ES-I3 (cell line): ENCODE measurements around the gene TXNL4A.

Experiments
- H3K36me3 ChIP-seq: 2 replicates; pipeline ENCODE4 v1.6.1; 2013; ENCODE audit warnings: mild to moderate bottlenecking, low read length, control low read depth, moderate library complexity; ENCODE audit not compliant: insufficient read depth
- H3K4me1 ChIP-seq: 2 replicates; pipeline ENCODE4 v1.6.1; 2013; ENCODE audit warnings: mild to moderate bottlenecking, control low read depth, low read length; ENCODE audit not compliant: insufficient read depth
- H3K9ac ChIP-seq: 2 replicates; pipeline ENCODE4 v1.6.1; 2013; ENCODE audit warnings: low read depth, mild to moderate bottlenecking, low read length, moderate library complexity
- H3K9me3 ChIP-seq: 2 replicates; pipeline ENCODE4 v1.6.1; 2013; ENCODE audit warnings: mild to moderate bottlenecking, low read length, moderate library complexity; ENCODE audit not compliant: control insufficient read depth, insufficient read depth

Gene TXNL4A

GRCh38 chr18:79942786-79943607 lies 45.4 kb downstream of the TXNL4A start:
- Histone ChIP-seq H3K9me3 (no peaks in the 10 kb centered on the region), H3K4me1 (0 out of 2 replicates have a peak, but pooled peaks cover 5% of the 10 kb centered on the region), H3K36me3 (no peaks in the 10 kb centered on the region), H3K9ac (no peak overlapping the region)

GRCh38 chr18:79942211-79942610 lies 46.2 kb downstream of the TXNL4A start:
- H3K9me3 ChIP-seq: no peaks in the 10 kb centered on the region
- no peaks in the 10 kb centered on the region for H3K36me3 ChIP-seq
- 0 out of 2 replicates have a peak, but pooled peaks cover 5% of the 10 kb centered on the region for H3K4me1 ChIP-seq
- H3K9ac ChIP-seq: no peak overlapping the region

- H3K9me3 ChIP-seq: no peaks in the 10 kb centered on the region
- 0 out of 2 replicates have a peak, but pooled peaks cover 5% of the 10 kb centered on the region for H3K4me1 ChIP-seq
- no peak overlapping the region for H3K9ac ChIP-seq
- H3K36me3 ChIP-seq: no peaks in the 10 kb centered on the region
These were observed 46.8 kb downstream of the TXNL4A start for GRCh38 chr18:79941473-79942119.

GRCh38 chr18:79940814-79941472 lies 47.4 kb downstream of the TXNL4A start:
- no peaks in the 10 kb centered on the region for H3K9me3 ChIP-seq
- no peak overlapping the region for H3K9ac ChIP-seq
- 0 out of 2 replicates have a peak, but pooled peaks cover 5% of the 10 kb centered on the region for H3K4me1 ChIP-seq
- H3K36me3 ChIP-seq: no peaks in the 10 kb centered on the region

- 0 out of 2 replicates have a peak, but pooled peaks cover 5% of the 10 kb centered on the region for H3K4me1 ChIP-seq
- no peak overlapping the region for H3K9ac ChIP-seq
- no peaks in the 10 kb centered on the region for H3K9me3 ChIP-seq
- no peaks in the 10 kb centered on the region for H3K36me3 ChIP-seq
These were observed 48.1 kb downstream of the TXNL4A start for GRCh38 chr18:79940126-79940813.

- Histone ChIP-seq H3K36me3 (no peaks in the 10 kb centered on the region), H3K4me1 (no peaks in the 10 kb centered on the region), H3K9me3 (no peaks in the 10 kb centered on the region), H3K9ac (no peak overlapping the region)
These were observed 49.3 kb downstream of the TXNL4A start for GRCh38 chr18:79939096-79939495.

GRCh38 chr18:79938196-79938595 lies 50.2 kb downstream of the TXNL4A start:
- Histone ChIP-seq H3K36me3 (no peaks in the 10 kb centered on the region), H3K9ac (no peak overlapping the region), H3K4me1 (no peaks in the 10 kb centered on the region), H3K9me3 (no peaks in the 10 kb centered on the region)

- no peaks in the 10 kb centered on the region; the same call in 1 of the 2 replicates for H3K9me3 ChIP-seq
- H3K9ac ChIP-seq: no peak overlapping the region
- H3K36me3 ChIP-seq: no peaks in the 10 kb centered on the region
- no peaks in the 10 kb centered on the region for H3K4me1 ChIP-seq
These were observed 51.1 kb downstream of the TXNL4A start for GRCh38 chr18:79937103-79937860.

- Histone ChIP-seq H3K9ac (no peak overlapping the region), H3K36me3 (no peaks in the 10 kb centered on the region), H3K9me3 (no peaks in the 10 kb centered on the region; the same call in 1 of the 2 replicates), H3K4me1 (no peaks in the 10 kb centered on the region)
These were observed 51.7 kb downstream of the TXNL4A start for GRCh38 chr18:79936641-79937040.

- Histone ChIP-seq H3K9me3 (no peaks in the 10 kb centered on the region; the same call in 1 of the 2 replicates), H3K4me1 (no peaks in the 10 kb centered on the region), H3K36me3 (no peaks in the 10 kb centered on the region), H3K9ac (no peak overlapping the region)
These were observed 52.4 kb downstream of the TXNL4A start for GRCh38 chr18:79935925-79936324.

- no peak overlapping the region for H3K9ac ChIP-seq
- H3K4me1 ChIP-seq: no peaks in the 10 kb centered on the region
- H3K36me3 ChIP-seq: no peaks in the 10 kb centered on the region
- H3K9me3 ChIP-seq: no peaks in the 10 kb centered on the region; the same call in 1 of the 2 replicates
These were observed 52.9 kb downstream of the TXNL4A start for GRCh38 chr18:79935499-79935898.

GRCh38 chr18:79935098-79935480 lies 53.3 kb downstream of the TXNL4A start:
- Histone ChIP-seq H3K9ac (no peak overlapping the region), H3K36me3 (no peaks in the 10 kb centered on the region), H3K4me1 (no peaks in the 10 kb centered on the region), H3K9me3 (no peaks in the 10 kb centered on the region; the same call in 1 of the 2 replicates)

GRCh38 chr18:79934311-79935097 lies 53.9 kb downstream of the TXNL4A start:
- H3K9ac ChIP-seq: no peak overlapping the region
- H3K9me3 ChIP-seq: peaks cover 5% of the 10 kb centered on the region
- no peaks in the 10 kb centered on the region for H3K4me1 ChIP-seq
- H3K36me3 ChIP-seq: no peaks in the 10 kb centered on the region
